Ishikawa (cell line): ENCODE data around the gene LSM10.

Experiments used
- CEBPB ChIP-seq: IDR thresholded peaks from 2 replicates; pipeline ENCODE4 v1.6.1; 2012
- CREB1 ChIP-seq: IDR thresholded peaks from 2 replicates; pipeline ENCODE4 v1.6.1; 2012; ENCODE audit warnings: low read depth
- EGR1 ChIP-seq: IDR thresholded peaks from 2 replicates; pipeline ENCODE4 v1.6.1; 2012
- EP300 ChIP-seq: IDR thresholded peaks from 2 replicates; pipeline ENCODE4 v1.6.1; 2012; ENCODE audit warnings: borderline replicate concordance
- FOXM1 ChIP-seq: IDR thresholded peaks from 2 replicates; pipeline ENCODE4 v1.6.1; 2012; ENCODE audit warnings: low read depth, borderline replicate concordance
- MAX ChIP-seq: IDR thresholded peaks from 2 replicates; pipeline ENCODE4 v1.6.1; 2012
- NFIC ChIP-seq: IDR thresholded peaks from 2 replicates; pipeline ENCODE4 v1.6.1; 2012
- RAD21 ChIP-seq: IDR thresholded peaks from 2 replicates; pipeline ENCODE4 v1.6.1; 2012; ENCODE audit warnings: low read depth
- TAF1 ChIP-seq: IDR thresholded peaks from 2 replicates; pipeline ENCODE4 v1.6.1; 2012; ENCODE audit warnings: low read depth, mild to moderate bottlenecking
- TCF12 ChIP-seq: IDR thresholded peaks from 2 replicates; pipeline ENCODE4 v1.6.1; 2012; ENCODE audit warnings: low read depth
- TEAD4 ChIP-seq: IDR thresholded peaks from 2 replicates; pipeline ENCODE4 v1.6.1; 2012
- USF1 ChIP-seq: IDR thresholded peaks from 2 replicates; pipeline ENCODE4 v1.6.1; 2012
- YY1 ChIP-seq: IDR thresholded peaks from 2 replicates; pipeline ENCODE4 v1.6.1; 2012; ENCODE audit warnings: low read depth
- ZBTB7A ChIP-seq: IDR thresholded peaks from 2 replicates; pipeline ENCODE4 v1.6.1; 2012; ENCODE audit warnings: low read depth
- TF ChIP-seq, protein P1 (sequence below): IDR thresholded peaks from 2 replicates; pipeline ENCODE4 v1.6.1; 2012; ENCODE audit warnings: low read depth, mild to moderate bottlenecking

LSM10 gene

DNA sequence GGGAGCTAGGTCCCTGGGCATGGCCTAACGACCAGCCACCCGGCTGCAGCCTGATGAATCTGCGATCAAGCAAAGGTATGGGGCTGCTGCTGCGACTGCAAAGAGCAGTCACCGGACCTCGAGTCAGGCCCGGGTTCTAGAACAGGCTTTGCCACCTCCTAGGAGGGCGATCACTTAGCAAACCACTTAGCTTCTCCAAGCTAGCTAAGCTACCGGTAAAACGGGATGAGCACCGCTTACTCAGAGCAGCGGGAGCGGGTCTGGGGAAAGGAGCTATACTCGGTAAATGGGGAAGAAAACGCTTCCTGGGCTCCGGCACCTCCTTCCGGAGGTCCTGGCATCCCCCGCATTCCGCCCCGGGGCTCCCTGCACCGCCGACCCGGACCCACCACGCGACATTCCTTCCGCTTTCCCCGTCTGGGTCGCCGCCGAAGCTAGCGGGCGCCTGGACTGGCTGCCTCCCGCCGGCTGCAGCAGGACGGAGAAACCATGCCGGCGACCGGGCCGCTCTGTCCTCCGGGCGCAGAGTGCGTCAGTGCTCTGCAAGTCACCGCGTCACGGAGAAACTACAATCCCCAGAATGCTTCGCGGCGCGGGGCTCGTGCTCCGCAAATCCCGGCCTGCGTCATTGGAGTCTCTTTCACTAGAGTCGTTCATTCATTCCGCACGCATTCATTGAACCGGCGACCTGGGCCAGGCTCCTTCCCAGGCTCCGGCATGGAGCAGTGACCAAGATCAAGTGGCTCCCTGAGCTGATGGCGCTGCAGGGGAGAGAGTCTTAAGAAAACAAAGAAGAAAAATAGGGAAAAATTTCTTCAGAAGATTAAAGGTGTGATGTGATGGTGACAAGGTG lies at the start of gene LSM10:
TSS of gene LSM10 (minus strand) at position 531 of the 853 bp plus-strand sequence. CDS start 3,779 bp downstream, outside the sequence.
- peak; percentile 42 for TF ChIP-seq TEAD4
- TF ChIP-seq YY1 = peak; percentile 78
- TF ChIP-seq USF1 = peak; percentile 74
- TF ChIP-seq, protein P1, sequence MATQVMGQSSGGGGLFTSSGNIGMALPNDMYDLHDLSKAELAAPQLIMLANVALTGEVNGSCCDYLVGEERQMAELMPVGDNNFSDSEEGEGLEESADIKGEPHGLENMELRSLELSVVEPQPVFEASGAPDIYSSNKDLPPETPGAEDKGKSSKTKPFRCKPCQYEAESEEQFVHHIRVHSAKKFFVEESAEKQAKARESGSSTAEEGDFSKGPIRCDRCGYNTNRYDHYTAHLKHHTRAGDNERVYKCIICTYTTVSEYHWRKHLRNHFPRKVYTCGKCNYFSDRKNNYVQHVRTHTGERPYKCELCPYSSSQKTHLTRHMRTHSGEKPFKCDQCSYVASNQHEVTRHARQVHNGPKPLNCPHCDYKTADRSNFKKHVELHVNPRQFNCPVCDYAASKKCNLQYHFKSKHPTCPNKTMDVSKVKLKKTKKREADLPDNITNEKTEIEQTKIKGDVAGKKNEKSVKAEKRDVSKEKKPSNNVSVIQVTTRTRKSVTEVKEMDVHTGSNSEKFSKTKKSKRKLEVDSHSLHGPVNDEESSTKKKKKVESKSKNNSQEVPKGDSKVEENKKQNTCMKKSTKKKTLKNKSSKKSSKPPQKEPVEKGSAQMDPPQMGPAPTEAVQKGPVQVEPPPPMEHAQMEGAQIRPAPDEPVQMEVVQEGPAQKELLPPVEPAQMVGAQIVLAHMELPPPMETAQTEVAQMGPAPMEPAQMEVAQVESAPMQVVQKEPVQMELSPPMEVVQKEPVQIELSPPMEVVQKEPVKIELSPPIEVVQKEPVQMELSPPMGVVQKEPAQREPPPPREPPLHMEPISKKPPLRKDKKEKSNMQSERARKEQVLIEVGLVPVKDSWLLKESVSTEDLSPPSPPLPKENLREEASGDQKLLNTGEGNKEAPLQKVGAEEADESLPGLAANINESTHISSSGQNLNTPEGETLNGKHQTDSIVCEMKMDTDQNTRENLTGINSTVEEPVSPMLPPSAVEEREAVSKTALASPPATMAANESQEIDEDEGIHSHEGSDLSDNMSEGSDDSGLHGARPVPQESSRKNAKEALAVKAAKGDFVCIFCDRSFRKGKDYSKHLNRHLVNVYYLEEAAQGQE = no peak
- no peak; the same call in 1 of the 2 replicates for TF ChIP-seq EP300
- 0 out of 2 replicates have a peak, but pooled peaks have one; percentile 13 for TF ChIP-seq EGR1
- peak; percentile 77 for TF ChIP-seq MAX
- TF ChIP-seq TCF12 = peak; percentile 31; the same call in 1 of the 2 replicates
- peak; percentile 75 for TF ChIP-seq CREB1
- no peak for TF ChIP-seq FOXM1
- TF ChIP-seq CEBPB = no peak
- peak; percentile 95 for TF ChIP-seq TAF1
- peak; percentile 38; the same call in 1 of the 2 replicates for TF ChIP-seq ZBTB7A
- TF ChIP-seq RAD21 = no peak
- no peak for TF ChIP-seq NFIC

DNA sequence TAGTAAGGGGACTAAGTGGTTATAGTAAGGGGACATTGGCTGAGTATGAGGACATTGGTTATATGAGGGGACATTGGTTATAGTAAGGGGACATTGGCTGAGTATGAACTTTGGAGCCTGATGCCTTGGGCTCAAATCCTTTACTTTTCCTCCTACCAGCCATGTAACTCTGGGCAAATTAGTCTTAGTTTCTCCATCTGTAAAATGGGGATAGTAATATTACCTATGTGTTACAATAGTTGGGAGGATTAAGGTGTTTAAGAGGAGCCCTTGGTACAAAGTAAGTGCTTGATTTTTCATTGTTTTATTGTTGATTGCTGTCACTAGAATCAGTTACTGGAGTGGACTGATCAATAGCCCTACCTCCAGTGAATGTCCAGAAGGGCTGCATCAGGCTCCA lies 49.7 kb upstream of the LSM10 start:
- no peak for TF ChIP-seq TEAD4
- TF ChIP-seq YY1 = no peak
- no peak for TF ChIP-seq CEBPB
- TF ChIP-seq TAF1 = no peak
- no peak for TF ChIP-seq NFIC
- no peak for TF ChIP-seq RAD21
- no peak for TF ChIP-seq CREB1
- TF ChIP-seq USF1 = no peak
- TF ChIP-seq ZBTB7A = no peak
- no peak for TF ChIP-seq EP300
- no peak for TF ChIP-seq MAX
- TF ChIP-seq, protein P1 = no peak

DNA sequence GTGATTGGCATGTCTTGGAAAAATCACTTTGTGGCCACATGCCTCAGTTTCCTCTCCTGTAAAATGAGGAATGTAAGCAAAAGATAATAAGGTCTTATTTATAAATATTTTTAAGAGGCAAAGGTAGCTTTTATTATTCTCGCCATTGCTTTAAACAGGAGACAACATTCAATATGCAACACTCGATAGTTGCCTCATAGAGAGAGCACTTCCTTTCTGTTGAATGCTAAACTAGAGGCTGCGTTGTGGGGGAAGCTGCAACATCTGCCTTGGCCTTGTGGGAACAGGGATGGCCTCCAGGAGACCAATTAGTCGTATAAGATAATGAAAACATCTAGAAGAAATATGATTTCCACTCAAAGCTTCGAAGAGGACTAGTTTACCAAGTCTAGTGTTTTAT lies 49.0 kb upstream of the LSM10 start:
- TF ChIP-seq EP300 (no peak), FOXM1 (no peak), ZBTB7A (no peak), MAX (no peak), YY1 (no peak), CEBPB (no peak)
- TF ChIP-seq, protein P1 = no peak

DNA sequence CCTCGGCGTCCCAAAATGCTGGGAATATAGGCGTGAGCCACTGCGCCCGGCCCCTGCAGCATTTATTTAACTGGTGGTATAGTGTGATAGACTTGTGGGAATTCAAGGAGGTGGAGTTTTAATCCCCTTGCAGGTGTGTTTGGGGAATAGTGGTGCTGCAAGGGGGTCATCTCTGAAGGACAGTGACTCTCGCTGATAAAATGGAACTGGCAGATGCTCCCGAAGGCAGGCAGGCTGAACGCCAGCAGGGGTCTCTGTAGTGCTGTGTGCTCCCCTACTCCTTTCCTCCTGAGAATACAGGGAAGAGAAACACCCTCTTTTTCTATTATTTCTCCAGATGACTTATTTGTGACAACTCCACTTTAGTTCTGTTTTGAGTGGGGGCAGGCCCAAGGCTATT lies 48.6 kb upstream of the LSM10 start:
- TF ChIP-seq TCF12 (no peak), EGR1 (no peak), MAX (no peak), USF1 (no peak), TEAD4 (no peak), RAD21 (no peak), CREB1 (no peak)
- TF ChIP-seq, protein P1 = no peak
